HG03175 (cell line): ENCODE measurements around the gene PKNOX1.
"Not testable (repeated sequence)": the region's sequence is repeated elsewhere in the genome, so short reads cannot be mapped to it uniquely, and the experiment has no call there.

Experiments
- ATAC-seq: cut with Tn5 transposase; IDR thresholded peaks from one replicate; pipeline ENCODE4 v1.9.1; 2021; ENCODE audit warnings: mild to moderate bottlenecking, moderate library complexity; ENCODE audit not compliant: unreplicated experiment

PKNOX1 gene

DNA sequence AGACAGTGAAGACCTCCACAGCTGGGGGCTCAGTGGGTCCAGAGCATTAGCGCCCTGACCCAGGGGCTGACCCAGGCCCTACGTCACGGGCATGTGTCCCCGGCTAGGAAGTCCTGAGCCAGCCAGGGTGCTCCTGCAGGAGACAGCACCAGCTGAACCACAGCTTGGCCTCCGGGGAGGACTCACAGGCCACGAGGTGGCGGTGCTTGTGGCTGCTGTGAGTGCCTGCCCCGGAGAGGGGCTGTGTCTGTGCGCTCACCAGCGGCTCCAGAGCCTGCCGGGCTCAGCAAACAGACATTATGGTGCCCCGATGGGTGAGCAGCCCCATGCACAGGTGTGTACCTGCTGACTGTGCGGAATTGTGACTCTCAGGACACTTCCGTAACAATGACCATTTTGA lies 70.2 kb downstream of the PKNOX1 start:
- not testable (repeated sequence) for ATAC-seq

DNA sequence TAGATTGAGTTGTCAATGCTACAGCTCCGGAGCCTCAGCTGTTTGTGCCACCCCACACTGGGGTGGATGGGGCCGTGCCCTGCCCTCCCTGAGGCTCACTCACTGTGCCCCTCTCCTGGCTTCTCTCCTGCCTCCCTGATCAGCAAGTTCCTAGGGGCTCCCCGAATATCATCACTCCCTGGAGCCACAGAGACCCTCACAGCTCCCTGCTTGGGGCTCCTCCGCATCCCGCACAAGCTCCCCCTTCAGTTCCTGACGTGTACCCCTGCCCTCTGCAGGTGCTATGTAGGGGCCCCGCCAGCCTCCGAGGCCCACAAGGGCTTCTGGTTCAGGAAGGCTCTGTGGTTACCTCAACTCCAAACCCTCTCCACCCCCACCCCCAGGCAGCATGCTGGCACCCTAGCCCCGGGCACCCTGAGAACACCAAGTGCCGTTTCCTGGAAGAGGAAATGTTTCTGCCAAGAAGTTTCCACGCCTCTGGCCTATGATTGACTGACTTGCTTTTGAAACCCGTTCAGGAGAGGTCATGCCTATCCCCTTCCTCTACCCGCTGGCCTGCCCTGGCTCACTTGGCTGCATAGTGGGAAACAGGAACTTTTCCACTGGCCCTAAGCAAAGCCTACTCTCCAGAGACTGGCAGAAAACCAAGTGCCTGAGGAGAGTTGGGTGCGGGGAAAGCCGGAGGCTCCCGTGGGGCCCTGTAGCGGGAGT lies 71.0 kb downstream of the PKNOX1 start:
- not testable (repeated sequence) for ATAC-seq

DNA sequence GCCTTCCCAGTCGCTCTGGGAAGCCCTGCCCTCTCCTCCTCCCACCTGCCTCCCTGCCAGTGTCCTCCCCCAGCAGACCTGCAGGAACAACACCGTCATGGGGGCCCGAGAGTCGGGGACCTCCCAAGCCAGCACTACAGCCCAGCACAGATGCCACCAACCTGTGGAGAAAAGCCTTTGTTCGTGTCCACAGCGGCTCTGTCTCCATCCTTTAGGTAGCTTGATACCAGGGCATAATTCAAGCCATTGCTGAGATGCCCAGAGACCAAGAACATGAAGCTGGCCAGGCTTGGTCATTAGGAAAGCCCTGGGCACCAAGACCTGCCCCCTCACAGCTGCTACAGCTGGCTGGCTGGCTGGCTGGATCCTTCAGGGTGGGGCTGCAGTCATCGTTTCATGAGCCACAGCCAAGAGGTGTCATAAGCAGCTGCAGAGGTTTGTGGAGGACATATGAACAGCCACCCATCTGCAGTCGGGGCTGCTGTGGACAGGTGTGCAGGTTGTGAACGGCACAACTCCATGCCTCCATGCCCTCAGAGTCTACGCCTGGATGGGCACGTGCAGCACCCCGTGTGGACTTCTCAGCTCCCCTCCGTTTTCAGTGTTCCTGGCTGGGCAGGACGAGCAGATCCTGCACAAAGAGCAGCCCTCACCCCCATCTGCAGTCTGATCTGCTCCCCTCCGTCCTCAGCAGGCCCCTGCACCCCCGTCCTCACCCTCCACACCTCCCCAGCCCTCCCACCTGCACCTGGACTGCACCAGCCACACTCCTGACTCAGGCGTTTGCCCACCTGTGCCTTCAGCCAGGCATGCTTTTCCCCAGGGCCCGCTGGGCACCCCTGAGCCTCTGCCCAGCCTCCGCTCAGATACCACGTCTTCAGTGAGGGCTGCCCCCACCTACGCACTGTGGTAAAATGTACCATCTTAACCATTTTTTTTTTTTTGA lies 71.8 kb downstream of the PKNOX1 start:
- ATAC-seq = not testable (repeated sequence)

DNA sequence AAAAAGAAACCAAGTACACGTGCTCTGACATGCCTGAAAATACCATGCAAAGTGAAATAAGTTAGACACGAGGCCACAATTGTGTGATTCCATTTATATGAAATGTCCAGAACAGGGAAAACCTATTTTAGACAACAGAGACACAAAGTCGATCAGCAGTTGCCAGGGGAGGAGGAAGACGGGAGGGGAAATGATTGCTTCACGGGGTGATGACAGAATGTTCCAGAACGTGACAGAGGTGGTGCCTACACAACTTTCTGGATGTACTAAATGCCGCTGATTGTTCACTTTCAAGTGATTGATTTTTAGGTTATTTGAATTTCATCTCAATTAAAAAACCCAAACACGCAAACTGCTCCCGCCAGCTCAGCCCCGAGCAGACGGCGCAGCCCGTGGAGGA lies 78.8 kb downstream of the PKNOX1 start:
- ATAC-seq = not testable (repeated sequence)

DNA sequence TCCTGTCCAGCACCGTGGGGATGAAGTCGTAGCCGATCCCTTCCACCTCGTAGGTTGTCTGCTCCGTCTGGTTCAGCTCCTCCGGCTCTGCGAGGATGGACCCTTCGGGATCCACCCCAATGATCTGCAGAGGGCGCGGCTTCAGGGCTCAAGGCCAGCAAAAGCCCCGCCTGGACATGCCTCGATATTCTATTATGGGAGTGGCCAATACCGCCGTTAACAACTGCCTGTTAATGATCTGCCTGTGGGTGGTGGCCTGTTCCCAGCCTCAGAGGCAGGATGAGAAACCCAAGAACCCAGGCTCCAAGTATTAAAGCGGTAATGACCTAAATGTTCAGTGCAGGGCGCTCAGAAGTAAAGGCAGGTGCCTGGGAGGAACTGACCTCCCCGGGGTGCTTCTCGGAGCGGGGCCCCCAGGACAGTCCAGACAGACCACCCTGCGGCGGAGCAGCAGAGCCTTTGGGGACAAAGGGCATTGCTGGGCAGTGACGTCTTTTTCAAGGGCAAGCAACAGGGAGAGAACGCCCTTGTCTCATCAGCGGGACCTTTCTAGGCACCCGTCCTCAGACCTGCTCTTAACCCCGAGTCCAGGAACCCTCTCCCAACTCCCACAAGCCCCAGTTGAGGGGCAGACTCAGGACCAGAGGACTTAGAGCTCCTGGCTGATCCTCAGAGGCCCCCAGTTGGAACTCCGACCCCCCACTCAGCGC lies 88.7 kb downstream of the PKNOX1 start:
- ATAC-seq = not testable (repeated sequence)

DNA sequence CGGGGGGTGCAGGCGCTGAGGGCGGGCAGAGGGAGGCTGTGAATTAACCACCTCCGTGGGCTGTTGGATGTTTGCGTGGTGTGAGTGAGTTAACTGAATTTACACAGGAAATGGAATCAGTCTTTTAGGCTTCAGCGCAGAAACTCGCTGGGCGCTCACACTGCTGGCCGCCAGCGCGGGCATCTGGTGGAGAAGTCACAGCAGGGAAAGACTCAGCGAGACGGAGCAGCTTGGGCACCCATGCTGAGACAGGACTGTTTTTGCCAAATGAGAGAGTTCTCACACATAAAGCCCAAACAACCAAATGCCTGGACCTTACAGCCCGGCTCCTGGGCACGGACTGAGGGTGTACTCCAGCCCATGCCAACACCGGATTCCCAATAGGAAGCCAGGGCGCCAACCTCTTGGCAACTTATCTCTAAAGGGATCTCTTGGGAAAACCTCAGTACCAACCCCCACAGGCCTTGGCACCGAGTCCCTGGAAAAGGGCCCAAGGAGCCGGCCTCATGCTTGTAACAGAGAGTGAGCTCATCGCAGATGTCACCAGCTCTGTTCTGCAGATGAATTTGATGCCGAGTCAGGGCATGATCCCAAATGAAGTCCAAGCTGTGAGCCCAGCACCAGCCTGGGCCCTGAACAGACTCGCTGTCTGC lies 90.0 kb downstream of the PKNOX1 start:
- not testable (repeated sequence) for ATAC-seq

DNA sequence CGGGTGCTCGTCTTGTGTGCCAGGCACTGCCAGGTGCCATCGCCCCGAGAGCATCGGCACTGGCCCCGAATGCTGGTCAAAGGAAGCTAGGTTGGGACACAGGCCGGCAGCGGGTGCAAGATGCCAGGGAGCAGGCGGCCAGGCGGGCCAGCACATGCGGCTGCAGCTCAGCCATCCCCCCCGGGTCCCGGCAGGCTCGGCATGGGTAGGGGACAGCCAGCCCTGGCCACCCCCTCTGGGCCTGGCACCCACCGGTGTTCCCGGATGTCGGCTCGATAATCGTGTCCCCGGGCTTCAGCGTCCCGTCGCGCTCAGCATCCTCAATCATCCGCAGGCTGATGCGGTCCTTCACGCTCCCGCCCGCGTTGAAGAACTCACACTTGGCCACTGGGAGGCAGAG lies 91.6 kb downstream of the PKNOX1 start:
- not testable (repeated sequence) for ATAC-seq

DNA sequence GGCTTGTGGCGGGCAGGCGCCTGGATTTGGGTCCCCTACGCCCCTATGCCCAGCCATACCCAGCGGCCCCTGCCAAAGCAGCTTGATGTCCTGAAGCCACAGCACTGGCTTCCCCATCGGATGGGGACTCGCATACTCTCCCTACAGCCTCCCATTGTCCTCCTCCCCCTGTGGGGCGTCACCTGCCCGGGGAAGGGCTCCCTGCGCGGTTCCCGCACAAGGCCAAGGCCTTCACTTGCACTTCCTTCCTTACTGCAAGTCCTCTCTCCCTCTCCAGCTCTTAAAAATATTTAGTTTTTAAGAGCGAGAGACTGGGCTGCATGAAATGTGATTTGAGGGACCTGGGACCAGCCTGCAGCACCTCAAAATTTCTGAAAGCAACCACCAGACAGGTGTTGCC lies 92.3 kb downstream of the PKNOX1 start:
- ATAC-seq = not testable (repeated sequence)

DNA sequence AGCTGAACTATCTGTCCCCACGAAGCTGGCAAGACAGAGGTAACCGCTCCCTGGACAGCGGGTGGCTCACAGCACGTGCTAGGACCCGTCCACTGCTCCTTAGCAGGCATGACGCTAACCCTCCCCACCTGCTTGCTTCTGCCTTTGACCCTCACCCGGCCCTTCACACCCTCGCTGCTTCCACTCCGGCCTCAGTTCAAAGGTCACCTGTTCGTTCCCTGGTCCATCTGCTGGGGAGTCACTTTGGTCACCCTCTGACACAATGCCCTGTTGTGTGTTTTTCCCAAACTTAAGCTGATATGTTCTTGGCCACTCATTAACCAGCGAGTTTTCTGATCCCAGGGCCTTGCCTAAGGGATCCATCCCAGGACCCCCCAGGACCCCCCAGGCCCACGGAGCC lies 93.7 kb downstream of the PKNOX1 start:
- not testable (repeated sequence) for ATAC-seq

DNA sequence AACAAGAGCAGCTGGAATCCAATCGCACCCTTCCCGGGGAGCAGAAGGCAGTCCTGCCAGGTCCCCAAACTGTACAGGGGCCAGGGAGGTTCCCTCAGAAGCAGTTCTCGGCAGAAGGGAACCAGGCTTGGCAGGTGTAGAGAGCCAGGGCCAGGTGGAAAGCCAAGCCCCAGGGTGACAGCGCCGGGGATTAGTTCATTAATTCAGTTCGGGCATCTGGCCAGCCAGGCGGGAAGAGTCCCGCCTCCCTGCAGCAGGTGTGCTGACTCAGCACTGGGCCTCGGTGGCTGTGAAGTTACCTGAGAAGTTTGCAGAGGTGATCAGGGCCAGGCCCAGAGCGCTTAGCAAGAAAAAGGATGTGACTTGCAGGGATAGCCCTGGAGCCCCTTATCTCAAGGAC lies 95.3 kb downstream of the PKNOX1 start:
- not testable (repeated sequence) for ATAC-seq

DNA sequence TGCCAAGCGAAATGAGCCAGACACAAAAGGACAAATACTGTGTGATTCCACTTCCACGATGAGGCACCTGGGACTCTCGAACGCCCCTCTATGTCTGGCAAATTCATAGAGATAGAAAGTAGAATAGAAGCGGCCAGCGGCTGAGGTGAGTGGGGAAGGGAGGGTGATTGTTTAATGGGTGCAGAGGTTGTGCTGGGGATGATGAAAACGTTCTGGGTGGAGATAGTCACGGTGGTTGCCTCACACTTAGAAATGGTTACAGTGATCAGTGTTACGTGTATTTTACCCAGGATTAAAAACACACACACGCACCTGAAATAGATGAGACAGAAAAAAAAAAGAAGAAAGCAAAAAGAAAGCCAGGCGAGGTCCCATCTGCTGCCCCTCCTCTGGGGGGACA lies 98.4 kb downstream of the PKNOX1 start:
- not testable (repeated sequence) for ATAC-seq

DNA sequence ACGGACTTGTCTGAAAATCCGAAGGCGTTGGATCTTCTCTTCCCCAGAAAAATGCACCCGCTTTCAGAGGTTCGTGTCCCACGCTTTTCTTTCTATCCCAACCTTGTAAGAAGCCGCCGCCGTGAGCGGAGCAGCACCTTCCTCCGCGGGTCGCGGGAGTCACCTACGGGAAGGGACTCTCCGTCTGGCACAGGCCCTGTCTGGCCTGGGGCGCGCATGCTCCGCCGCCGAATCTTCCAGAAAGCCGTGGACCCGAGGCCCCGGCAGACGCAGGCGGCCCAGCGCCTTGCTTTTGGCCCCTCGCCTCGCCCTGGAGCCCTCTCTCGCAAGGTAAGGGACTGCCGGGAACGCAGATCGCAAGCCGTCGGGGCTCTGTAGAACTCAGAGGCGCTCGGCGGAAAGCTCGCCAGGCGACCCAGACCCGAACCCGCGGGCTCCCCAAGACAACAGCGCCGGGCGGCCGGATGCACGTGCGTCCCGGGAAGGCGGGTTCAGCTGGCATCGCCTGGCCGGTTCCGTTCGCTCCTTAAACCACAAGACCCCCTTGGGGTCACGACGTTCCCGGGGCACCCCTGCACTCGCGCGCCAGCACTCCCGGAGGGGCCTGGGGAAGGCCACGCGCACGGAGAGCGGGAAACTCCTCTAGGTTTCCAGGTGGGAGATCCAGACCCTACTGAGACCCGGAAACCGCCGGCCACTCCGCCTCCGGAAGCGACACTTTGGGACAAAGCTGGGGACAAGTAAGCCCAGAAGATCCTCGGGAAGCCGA lies 100.2 kb downstream of the PKNOX1 start:
- not testable (repeated sequence) for ATAC-seq

DNA sequence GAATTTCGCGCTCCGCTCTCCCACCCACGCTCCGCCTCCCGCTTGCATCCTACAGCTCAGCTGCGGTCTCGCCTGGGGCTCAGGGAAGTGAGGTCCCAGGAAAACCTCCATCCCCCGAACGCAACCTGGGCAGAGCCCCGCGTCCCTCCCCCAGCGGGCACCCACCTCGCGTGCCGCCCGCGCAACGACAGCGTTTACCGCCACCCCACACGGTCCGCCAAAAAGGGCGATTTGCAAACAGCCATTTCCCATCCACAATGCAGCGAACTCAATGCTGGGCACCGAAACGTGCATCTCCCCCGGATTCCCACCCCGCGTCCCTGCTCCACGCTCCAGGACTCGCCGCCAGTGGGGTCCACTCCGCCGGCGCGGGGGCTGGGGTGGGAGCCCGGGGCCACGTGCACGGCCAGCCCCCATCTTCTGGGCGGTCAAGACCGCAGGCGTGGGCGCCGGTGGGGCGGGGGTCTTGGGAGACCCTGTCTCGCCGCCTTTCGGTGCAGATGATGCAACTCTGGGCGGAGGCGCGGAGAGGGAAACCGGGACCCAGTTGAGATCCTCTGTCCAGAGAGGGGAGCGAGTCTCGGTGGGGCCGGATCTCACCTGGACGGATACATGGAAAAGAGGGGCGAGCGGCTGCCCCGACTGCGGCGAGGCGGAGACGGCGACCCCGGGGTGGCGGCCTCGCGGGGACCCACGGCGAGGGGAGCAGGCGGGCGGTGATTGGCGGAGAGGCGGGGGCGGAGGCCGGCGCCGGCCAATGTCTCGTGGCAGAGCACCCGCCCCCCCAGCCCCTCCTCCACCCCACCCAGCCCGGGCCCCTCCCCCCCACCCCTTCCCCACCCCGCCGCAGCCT lies 101.0 kb downstream of the PKNOX1 start, which contains the start of gene CBS:
CBS (minus strand) TSS at position 666 of the 853 bp plus-strand sequence. CDS start 3,642 bp downstream, outside the sequence.
- ATAC-seq = not testable (repeated sequence)

DNA sequence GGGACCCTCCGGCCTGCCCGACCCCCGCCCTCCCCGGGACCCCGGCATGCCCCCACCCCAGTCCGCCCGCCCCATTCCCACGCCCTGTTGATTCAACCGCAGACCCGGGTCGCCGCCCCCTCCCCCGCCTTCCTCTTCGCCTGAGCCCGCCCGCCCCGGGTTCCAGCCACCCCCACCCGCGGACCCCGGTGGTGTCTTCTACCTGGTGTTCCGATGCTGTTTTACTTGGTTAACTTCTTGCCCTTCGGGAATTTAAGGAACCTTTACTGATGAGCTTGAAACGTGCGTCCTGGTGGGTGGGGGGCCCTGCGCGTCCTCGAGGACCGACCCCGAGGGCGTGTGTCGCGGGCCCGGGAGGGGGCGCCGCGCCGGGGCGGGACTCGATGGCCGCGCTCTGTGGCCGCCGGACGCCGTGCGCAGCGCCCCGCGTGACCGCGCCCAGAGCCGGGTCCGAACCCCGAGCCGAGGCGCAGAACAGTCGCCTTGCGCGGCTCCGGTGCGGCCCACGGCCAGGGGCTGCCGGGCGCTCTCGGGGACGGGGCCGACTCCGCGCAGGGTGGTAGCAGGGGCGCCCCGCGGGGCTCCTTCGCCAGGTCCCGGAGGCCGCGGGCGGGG lies 101.8 kb downstream of the PKNOX1 start:
- not testable (repeated sequence) for ATAC-seq

DNA sequence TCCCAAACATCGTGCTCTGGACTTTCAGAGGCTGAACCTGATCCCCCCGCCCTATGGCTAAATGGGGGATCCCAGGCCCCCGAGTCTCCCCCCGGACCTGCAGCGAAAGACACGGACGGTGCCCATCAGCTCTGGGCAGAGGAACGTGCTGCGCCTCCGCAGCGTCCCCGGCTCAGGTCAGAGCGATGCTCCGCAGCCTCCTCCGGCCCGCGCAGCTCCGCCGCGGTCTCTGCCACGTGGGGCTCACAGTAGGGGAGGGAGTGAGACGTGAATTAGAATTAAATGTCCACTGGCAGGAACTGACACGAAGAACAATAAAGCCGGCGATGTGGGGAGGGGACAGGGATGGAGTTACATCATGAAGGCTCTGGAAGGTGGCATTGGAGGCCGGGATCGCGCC lies 102.3 kb downstream of the PKNOX1 start:
- ATAC-seq = not testable (repeated sequence)

DNA sequence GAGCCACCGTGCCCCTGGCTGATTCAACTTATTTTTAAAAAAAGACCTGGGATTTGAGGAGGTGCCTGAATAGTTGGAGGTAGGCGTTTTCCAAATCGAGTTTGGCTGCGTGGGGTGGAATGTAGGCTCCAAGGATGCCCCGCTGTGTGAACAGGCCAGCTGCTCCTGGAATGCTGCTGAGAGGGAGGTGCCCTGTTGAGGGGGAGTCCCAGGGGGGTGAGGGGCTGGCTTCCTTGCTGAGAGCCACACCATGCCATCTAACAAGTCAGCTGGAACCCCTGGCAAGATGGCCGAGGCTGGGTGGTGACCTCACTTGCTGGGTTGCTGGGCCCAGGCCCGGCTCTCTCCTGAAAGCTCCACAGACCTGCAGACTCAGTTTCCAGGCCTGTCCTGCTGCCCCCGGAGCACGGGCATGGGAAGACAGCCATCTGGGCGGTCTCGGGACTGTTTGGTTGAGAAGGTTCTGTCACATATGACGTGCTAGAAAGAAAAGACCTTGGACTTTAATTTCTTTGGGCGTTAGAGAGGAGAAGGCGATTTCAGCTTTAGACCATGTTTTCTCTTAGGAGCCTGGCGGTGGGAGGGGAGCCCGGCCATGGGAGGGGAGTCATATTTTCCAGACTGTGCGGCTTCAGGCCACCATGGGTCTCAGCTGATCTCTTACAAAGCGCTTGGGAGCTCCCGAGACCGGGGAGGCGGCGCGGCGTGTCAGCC lies 108.4 kb downstream of the PKNOX1 start:
- not testable (repeated sequence) for ATAC-seq
